Neural cell (in vitro differentiated cells): ENCODE results near the gene INSYN2B. TPM values are rescaled to one million over a fixed set of nuclear protein-coding genes. Genes with fewer than 3 reads are reported as not detected.

ENCODE experiments used
- H2AFZ ChIP-seq: fragments of 200-600, 300-800 bp; sonication (generic), shearing (Covaris generic); 2 replicates; pipeline ENCODE4 v1.6.0; 2014; ENCODE audit warnings: low read depth, mild to moderate bottlenecking, antibody characterized with exemption, low read length, moderate library complexity
- H3F3A ChIP-seq: fragments of 200-600 bp; shearing (Covaris generic); 2 replicates; pipeline ENCODE4 v1.6.1; 2016; ENCODE audit warnings: mild to moderate bottlenecking, moderate library complexity, mixed read lengths, antibody characterized with exemption, low read length; ENCODE audit not compliant: insufficient read depth, poor library complexity, severe bottlenecking
- H3K27ac ChIP-seq: fragments of 200-600, 300-800 bp; sonication (generic), shearing (Covaris generic); 2 replicates; pipeline ENCODE4 v1.5.1; 2014; ENCODE audit warnings: mild to moderate bottlenecking, low read length, moderate library complexity
- H3K27me3 ChIP-seq: fragments of 300-800, 200-600 bp; sonication (generic), shearing (Covaris generic); 2 replicates; pipeline ENCODE4 v1.6.0; 2014; ENCODE audit warnings: mild to moderate bottlenecking, low read depth, low read length, moderate library complexity; ENCODE audit not compliant: insufficient read depth
- H3K36me3 ChIP-seq: fragments of 300-800, 200-600 bp; sonication (generic), shearing (Covaris generic); 2 replicates; pipeline ENCODE4 v1.5.1; 2014; ENCODE audit warnings: mild to moderate bottlenecking, antibody characterized with exemption, low read length, moderate library complexity; ENCODE audit not compliant: insufficient read depth
- H3K4me2 ChIP-seq: fragments of 300-800, 200-600 bp; sonication (generic), shearing (Covaris generic); 2 replicates; pipeline ENCODE4 v1.6.0; 2014; ENCODE audit warnings: mild to moderate bottlenecking, low read length
- H3K4me3 ChIP-seq: fragments of 300-800, 200-600 bp; sonication (generic), shearing (Covaris generic); 2 replicates; pipeline ENCODE4 v1.5.1; 2014; ENCODE audit warnings: mild to moderate bottlenecking, low read length, moderate library complexity
- H3K79me2 ChIP-seq: fragments of 200-600 bp; shearing (Covaris generic); replicated peaks from 2 replicates; pipeline ENCODE4 v1.6.0; 2014; ENCODE audit warnings: mild to moderate bottlenecking, low read length, moderate library complexity; ENCODE audit not compliant: insufficient read depth
- H3K9ac ChIP-seq: fragments of 300-800, 200-600 bp; sonication (generic), shearing (Covaris generic); 2 replicates; pipeline ENCODE4 v1.6.1; 2016; ENCODE audit warnings: mild to moderate bottlenecking, low read length, mixed read lengths
- H3K9me2 ChIP-seq: fragments of 200-600 bp; shearing (Covaris generic); 2 replicates; pipeline ENCODE4 v1.6.1; 2016; ENCODE audit warnings: mild to moderate bottlenecking, low read length, mixed read lengths; ENCODE audit not compliant: insufficient read depth
- H3K9me3 ChIP-seq: fragments of 200-600, 300-800 bp; sonication (generic), shearing (Covaris generic); 2 replicates; pipeline ENCODE4 v1.6.1; 2016; ENCODE audit warnings: mild to moderate bottlenecking, mixed run types, low read length, moderate library complexity, mixed read lengths
- H4K20me1 ChIP-seq: fragments of 200-600 bp; shearing (Covaris generic); 2 replicates; pipeline ENCODE4 v1.6.1; 2016; ENCODE audit warnings: mild to moderate bottlenecking, mixed run types; ENCODE audit not compliant: insufficient read depth
- EP300 ChIP-seq: fragments of 450-650 bp; conservative IDR thresholded peaks from 2 replicates; pipeline ENCODE4 v1.6.1; 2014; ENCODE audit warnings: antibody characterized with exemption, mild to moderate bottlenecking, moderate library complexity; ENCODE audit not compliant: poor library complexity, severe bottlenecking
- EZH2 ChIP-seq: fragments of 200-600, 300-800 bp; shearing (Covaris generic), sonication (generic); IDR thresholded peaks from 2 replicates; pipeline ENCODE4 v1.6.1; 2014; ENCODE audit warnings: antibody characterized with exemption, low read length, borderline replicate concordance, mild to moderate bottlenecking; ENCODE audit not compliant: insufficient read depth, poor library complexity, severe bottlenecking
- MXI1 ChIP-seq: fragments of 450-650 bp; conservative IDR thresholded peaks from 2 replicates; pipeline ENCODE4 v1.6.1; 2014; ENCODE audit warnings: antibody characterized with exemption, mild to moderate bottlenecking; ENCODE audit not compliant: poor library complexity, severe bottlenecking
- POLR2AphosphoS5 ChIP-seq: IDR thresholded peaks from 2 replicates; pipeline ENCODE4 v1.6.1; 2012
- RAD21 ChIP-seq: fragments of 450-650 bp; conservative IDR thresholded peaks from 2 replicates; pipeline ENCODE4 v1.6.1; 2014; ENCODE audit warnings: antibody characterized with exemption, mild to moderate bottlenecking, moderate library complexity
- SMC3 ChIP-seq: fragments of 450-650 bp; conservative IDR thresholded peaks from 2 replicates; pipeline ENCODE4 v1.6.1; 2014; ENCODE audit warnings: antibody characterized with exemption, mild to moderate bottlenecking, moderate library complexity; ENCODE audit not compliant: poor library complexity
- TAF1 ChIP-seq: IDR thresholded peaks from 2 replicates; pipeline ENCODE4 v1.6.1; 2012; ENCODE audit warnings: low read depth
- polyA plus RNA-seq: library from polyadenylated mRNA; depleted of rRNA; stranded (reverse); fragments of >200 nt; gene quantifications from 2 replicates; pipeline ENCODE4 v1.2.3, GENCODE V29; 2014
- TF ChIP-seq, protein P1 (sequence below): IDR thresholded peaks from 2 replicates; pipeline ENCODE4 v1.6.1; 2012; ENCODE audit warnings: borderline replicate concordance
- TF ChIP-seq, protein P2 (sequence below): fragments of 450-650 bp; IDR thresholded peaks from 2 replicates; pipeline ENCODE4 v1.5.1; 2014; ENCODE audit warnings: antibody characterized with exemption, mild to moderate bottlenecking, moderate library complexity; ENCODE audit not compliant: poor library complexity, severe bottlenecking

Gene INSYN2B
- polyA plus RNA-seq, 1 donor from 2014 or later: 0.37 TPM

DNA sequence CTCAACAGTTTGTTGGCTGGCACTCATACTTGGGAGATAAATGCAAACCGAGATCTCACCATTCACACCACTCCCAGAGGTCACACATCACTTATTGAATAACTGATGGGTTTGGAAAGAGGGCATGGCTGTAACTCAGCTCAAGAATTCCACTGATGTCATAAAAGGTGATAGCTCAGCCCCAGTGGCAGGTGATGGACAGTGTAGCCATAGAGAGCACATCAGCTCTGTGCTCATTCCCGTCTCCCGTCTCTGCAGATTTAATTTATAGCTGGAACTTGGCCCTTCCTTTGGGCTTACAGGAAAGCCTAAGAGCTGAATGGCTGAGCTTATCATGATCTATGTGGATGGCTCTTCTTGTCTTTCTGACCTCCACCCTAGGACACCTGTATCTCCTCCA is 59.8 kb downstream of the INSYN2B start:
- peaks cover 5% of the 10 kb centered on the region for H3F3A ChIP-seq
- H2AFZ ChIP-seq: no peak overlapping the region
- H3K9ac ChIP-seq: no peak overlapping the region
- no peak for TF ChIP-seq TAF1
- TF ChIP-seq, protein P1, sequence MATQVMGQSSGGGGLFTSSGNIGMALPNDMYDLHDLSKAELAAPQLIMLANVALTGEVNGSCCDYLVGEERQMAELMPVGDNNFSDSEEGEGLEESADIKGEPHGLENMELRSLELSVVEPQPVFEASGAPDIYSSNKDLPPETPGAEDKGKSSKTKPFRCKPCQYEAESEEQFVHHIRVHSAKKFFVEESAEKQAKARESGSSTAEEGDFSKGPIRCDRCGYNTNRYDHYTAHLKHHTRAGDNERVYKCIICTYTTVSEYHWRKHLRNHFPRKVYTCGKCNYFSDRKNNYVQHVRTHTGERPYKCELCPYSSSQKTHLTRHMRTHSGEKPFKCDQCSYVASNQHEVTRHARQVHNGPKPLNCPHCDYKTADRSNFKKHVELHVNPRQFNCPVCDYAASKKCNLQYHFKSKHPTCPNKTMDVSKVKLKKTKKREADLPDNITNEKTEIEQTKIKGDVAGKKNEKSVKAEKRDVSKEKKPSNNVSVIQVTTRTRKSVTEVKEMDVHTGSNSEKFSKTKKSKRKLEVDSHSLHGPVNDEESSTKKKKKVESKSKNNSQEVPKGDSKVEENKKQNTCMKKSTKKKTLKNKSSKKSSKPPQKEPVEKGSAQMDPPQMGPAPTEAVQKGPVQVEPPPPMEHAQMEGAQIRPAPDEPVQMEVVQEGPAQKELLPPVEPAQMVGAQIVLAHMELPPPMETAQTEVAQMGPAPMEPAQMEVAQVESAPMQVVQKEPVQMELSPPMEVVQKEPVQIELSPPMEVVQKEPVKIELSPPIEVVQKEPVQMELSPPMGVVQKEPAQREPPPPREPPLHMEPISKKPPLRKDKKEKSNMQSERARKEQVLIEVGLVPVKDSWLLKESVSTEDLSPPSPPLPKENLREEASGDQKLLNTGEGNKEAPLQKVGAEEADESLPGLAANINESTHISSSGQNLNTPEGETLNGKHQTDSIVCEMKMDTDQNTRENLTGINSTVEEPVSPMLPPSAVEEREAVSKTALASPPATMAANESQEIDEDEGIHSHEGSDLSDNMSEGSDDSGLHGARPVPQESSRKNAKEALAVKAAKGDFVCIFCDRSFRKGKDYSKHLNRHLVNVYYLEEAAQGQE: no peak
- no peak for TF ChIP-seq POLR2AphosphoS5
- TF ChIP-seq EZH2: no peak
- TF ChIP-seq MXI1: no peak
- TF ChIP-seq SMC3: no peak
- TF ChIP-seq RAD21: no peak
- TF ChIP-seq, protein P2, sequence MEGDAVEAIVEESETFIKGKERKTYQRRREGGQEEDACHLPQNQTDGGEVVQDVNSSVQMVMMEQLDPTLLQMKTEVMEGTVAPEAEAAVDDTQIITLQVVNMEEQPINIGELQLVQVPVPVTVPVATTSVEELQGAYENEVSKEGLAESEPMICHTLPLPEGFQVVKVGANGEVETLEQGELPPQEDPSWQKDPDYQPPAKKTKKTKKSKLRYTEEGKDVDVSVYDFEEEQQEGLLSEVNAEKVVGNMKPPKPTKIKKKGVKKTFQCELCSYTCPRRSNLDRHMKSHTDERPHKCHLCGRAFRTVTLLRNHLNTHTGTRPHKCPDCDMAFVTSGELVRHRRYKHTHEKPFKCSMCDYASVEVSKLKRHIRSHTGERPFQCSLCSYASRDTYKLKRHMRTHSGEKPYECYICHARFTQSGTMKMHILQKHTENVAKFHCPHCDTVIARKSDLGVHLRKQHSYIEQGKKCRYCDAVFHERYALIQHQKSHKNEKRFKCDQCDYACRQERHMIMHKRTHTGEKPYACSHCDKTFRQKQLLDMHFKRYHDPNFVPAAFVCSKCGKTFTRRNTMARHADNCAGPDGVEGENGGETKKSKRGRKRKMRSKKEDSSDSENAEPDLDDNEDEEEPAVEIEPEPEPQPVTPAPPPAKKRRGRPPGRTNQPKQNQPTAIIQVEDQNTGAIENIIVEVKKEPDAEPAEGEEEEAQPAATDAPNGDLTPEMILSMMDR: no peak
- TF ChIP-seq EP300: no peak
- no peaks in the 10 kb centered on the region for H3K9me2 ChIP-seq
- no peaks in the 10 kb centered on the region for H3K36me3 ChIP-seq
- no peak overlapping the region for H3K4me3 ChIP-seq
- H4K20me1 ChIP-seq: no peaks in the 10 kb centered on the region
- no peaks in the 10 kb centered on the region for H3K79me2 ChIP-seq
- no peak overlapping the region for H3K27ac ChIP-seq
- no peaks in the 10 kb centered on the region for H3K9me3 ChIP-seq
- no peak overlapping the region for H3K4me2 ChIP-seq
- H3K27me3 ChIP-seq: no peaks in the 10 kb centered on the region

DNA sequence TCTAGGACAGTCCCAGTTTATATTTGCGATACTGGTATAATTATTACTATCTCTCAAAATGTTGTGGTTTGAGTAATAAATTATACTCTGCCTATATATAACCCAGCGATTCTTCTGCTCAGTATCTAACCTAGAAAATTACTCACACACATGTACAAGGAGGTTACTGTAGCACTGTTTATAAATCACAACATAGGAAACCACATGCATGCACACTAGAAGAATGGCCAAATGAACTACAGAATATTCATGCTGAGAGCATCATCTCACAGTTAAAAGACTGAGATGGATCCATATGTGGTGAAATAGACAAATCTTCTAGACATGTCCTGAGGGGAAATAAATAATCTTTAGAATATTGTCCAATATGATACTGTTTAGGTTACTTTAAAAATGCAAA is 62.1 kb downstream of the INSYN2B start:
- Histone ChIP-seq H3K79me2 (no peaks in the 10 kb centered on the region), H3K9me2 (no peaks in the 10 kb centered on the region)

More for the DNA sequence above, 62.1 kb downstream of the INSYN2B start:
- TF ChIP-seq, protein P1: no peak
- TF ChIP-seq, protein P2: no peak
- TF ChIP-seq TAF1: no peak
- TF ChIP-seq RAD21: no peak
- no peak for TF ChIP-seq EZH2
- no peak for TF ChIP-seq EP300
- TF ChIP-seq POLR2AphosphoS5: no peak
- TF ChIP-seq MXI1: no peak
- TF ChIP-seq SMC3: no peak
- Histone ChIP-seq H3K4me3 (no peak overlapping the region), H3K9ac (no peak overlapping the region), H4K20me1 (no peaks in the 10 kb centered on the region), H3K9me3 (no peaks in the 10 kb centered on the region), H3F3A (peaks cover 5% of the 10 kb centered on the region), H2AFZ (no peak overlapping the region), H3K27ac (no peak overlapping the region), H3K4me2 (no peak overlapping the region), H3K36me3 (no peaks in the 10 kb centered on the region), H3K27me3 (no peaks in the 10 kb centered on the region)
